NCI-H748 (cell line): ENCODE results near the gene HNRNPA2B1.

Source experiments
- DNase-seq: peaks from one replicate; lab custom pipeline; 2025; ENCODE audit not compliant: unreplicated experiment; lab: John Stamatoyannopoulos, UW

Gene HNRNPA2B1

GRCh38 chr7:26200444-26201246 is at the start of gene HNRNPA2B1:
HNRNPA2B1 (minus strand) TSS chr7:26200746; CDS start chr7:26200577, 169 bp downstream.
- peak; percentile 99 for DNase-seq

- no peak for DNase-seq
Measured at GRCh38 chr7:26250239-26250638, 49.7 kb upstream of the HNRNPA2B1 start.

DNA sequence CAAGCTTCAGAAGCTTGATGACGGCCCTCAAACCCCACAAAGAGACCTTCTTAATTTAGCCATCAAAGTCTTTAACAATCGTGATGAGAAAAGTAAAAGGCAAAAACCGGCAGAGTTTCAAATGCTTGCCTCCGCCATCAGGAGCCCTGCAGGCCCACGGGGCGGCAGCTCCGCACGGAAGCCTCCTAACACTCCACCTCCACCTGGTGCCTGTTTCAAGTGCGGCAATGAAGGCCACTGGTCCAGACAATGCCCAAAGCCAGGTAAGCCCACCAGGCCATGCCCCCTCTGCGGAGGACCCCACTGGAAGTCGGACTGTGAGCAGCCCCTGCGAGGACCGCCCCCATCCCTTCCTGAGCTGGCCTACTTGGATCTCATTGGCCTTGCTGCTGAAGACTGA is 44.6 kb upstream of the HNRNPA2B1 start:
- DNase-seq = no peak

- no peak for DNase-seq
Measured at GRCh38 chr7:26238032-26238431, 37.5 kb upstream of the HNRNPA2B1 start.

DNA sequence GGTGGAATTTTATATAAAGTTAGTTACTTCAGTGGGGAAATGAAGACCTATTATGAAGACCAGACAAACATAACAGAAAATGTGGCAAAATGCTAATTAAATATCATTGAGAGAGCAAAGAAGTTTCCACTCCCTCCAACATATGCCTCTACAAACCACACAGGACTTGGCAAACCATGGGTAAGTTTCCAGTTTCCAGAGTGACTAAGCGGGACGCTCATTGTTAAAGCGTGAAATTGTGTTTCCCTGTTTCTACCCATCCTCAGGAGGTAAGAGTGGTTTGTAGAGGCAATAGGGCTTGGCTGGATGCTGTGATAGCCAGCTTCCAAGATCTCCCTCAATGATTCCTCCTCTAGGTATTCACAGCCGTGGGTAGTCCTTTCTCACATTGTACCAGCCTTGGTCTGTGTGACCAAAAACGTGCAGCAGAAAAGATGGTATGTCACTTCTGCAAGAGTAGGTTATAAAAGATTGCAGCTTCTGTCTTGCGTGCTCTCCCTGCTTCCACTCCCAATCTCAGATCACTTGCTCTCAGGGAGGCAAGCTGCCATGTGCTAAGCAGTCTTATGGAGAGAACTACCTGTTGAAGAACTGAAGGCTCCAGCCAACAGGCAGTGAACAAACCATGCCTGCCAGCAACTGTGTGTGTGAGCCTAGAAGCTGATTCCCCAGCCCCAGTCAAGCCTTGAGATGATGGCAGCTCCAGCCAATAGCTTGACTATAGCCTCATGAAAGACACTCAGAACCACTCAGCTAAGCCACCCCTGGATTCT is 36.7 kb upstream of the HNRNPA2B1 start:
- no peak for DNase-seq

DNA sequence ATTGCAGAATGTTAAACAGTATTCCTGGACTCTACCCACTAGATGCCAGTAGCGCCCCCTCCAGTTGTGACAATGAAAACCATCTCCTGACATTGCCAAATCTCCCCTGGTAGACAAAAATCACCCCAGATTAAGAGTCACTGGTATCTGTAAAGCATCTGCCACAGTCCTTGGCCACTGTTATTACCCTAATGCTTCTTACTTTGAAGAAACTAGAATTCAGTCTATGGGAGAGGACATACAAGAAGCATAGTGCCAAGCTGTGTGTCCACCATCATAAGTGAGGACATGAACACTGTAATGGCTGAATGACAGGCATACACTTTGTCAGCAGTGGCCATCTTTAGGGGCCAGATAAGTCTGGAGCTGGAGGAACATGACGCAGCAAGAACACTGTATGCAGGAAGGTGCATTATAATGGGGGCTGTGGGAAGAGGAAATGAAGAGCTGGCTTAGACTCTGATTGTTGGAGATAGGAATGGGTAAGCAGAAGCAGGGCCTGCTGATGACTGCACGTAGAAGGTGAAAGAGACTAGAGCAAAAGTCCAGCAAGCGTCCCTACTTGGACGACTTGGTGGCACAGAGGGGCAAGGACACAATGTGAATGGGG is 33.5 kb upstream of the HNRNPA2B1 start:
- no peak for DNase-seq

DNA sequence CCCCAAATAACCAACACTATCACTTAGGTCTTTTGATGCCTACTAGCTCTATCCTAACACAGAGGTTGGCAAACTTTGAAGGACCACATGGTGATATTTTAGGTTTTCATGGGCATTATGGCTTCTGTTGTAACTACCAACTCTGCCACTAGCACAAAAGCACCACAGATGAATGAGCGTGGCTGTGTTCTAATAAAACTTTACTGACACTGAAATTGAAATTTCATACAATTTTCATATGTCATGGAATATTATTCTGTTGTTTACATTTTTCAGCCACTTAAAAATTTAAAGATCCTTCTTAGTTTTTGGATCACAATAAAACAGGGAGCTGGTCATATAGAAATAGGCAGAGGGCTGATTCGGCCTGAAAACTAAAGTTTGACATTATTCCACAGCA is 27.4 kb upstream of the HNRNPA2B1 start:
- no peak for DNase-seq

- no peak for DNase-seq
Measured at GRCh38 chr7:26224359-26224758, 23.8 kb upstream of the HNRNPA2B1 start.

- DNase-seq = no peak
Measured at GRCh38 chr7:26216049-26216448, 15.5 kb upstream of the HNRNPA2B1 start.

GRCh38 chr7:26213807-26214515 is 13.4 kb upstream of the HNRNPA2B1 start:
- no peak for DNase-seq

DNA sequence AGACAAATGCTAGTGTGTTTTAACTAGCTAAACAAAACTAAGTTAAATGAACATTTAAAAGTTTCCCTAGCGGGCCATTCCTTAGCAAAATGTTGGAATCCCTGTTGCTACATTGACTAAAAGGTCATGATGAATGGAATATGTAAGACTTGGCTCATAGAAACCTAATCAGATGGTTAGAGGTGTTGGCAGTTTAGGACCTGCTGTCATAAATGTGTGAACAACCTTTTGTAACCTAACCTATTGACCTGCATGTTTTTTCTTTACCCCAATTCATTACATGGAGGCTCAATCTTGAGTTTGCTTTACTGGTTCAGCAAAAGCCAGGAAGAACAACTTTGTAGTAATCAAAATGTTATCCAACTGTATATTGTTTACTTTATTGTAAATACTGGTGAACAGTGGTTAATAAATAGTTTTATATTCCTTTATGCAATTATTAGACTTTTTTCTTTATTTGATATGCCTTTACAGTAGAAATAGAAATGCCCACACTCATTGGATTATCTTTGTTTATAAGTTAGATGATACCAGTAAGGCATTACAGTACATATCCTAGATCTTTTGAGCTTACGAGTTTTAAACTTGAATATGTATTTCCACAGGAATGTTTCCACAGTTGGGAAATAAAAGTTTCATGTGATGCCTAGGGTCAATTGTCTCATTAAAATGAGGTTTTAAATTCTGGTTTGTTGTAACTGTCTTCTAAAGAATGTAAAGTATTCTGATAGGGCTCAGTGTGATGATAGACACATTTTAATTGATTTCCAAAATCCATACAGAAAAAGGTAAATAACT is 12.6 kb upstream of the HNRNPA2B1 start:
- no peak for DNase-seq

DNA sequence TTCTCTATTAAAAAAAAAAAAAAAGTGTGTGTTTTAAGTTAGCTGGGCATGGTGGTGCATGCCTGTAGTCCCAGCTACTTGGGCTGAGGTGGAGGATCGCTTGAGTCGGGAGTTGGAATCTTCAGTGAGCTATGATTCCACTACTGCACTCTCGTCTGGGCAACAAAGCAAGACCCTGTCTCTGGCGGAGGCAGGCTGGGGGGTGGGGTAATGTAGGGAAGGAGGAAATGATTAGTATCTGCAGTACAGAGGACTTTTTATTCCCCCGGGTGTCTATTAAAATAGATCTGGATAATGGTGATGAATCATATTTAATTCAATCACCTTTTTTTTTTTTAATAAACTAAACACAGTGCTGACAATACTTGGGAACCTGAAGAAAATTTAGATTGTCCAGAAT is 7.5 kb upstream of the HNRNPA2B1 start:
- no peak for DNase-seq

GRCh38 chr7:26203016-26203415 is 2.5 kb upstream of the HNRNPA2B1 start:
- no peak for DNase-seq

- DNase-seq = peak; percentile 75
Measured at GRCh38 chr7:26202019-26202990, 1.8 kb upstream of the HNRNPA2B1 start.

DNA sequence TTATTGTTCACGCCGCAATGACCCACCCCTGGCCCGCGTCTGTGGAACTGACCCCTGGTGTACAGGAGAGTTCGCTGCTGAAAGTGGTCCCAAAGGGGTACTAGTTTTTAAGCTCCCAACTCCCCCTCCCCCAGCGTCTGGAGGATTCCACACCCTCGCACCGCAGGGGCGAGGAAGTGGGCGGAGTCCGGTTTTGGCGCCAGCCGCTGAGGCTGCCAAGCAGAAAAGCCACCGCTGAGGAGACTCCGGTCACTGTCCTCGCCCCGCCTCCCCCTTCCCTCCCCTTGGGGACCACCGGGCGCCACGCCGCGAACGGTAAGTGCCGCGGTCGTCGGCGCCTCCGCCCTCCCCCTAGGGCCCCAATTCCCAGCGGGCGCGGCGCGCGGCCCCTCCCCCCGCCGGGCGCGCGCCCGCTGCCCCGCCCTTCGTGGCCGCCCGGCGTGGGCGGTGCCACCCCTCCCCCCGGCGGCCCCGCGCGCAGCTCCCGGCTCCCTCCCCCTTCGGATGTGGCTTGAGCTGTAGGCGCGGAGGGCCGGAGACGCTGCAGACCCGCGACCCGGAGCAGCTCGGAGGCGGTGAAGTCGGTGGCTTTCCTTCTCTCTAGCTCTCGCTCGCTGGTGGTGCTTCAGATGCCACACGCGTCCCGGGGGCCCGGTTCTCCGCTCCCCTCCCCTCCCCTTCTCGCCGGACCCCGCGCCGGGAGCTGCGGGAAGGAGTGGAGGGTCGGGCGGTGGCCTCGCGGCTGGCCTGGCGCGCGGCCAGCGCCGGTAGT is 887 bp upstream of the HNRNPA2B1 start, which contains the start of gene CBX3:
CBX3 (plus strand) TSS at position 499 of the 772 bp plus-strand sequence. CDS start 1,254 bp downstream, outside the sequence.
- DNase-seq = peak; percentile 97

- peak; percentile 79 for DNase-seq
Measured at GRCh38 chr7:26200038-26200443, 505 bp downstream of the HNRNPA2B1 start.

- DNase-seq = peak; percentile 75
Measured at GRCh38 chr7:26199301-26200037, 1.1 kb downstream of the HNRNPA2B1 start.

DNA sequence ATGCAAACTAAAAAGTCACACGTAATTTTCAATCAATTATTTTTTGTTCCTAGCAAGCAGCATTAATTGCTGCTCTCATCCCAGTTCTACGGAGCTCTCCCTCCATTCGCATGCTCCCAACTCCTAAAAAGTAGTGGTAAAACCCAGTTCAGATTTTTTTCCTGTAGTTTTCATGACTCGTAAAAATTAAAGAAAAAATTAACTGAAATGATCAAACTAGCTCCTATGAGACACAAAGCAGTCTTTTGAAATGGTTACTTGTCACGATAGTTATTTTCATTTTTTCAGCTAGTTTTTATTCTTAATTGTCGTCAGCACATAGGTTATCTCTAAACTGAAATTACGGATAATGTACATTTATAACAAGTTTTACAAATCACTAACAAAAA is 1.8 kb downstream of the HNRNPA2B1 start:
- no peak for DNase-seq
